M059J (cell line): ENCODE results near the gene ISG20. TPM values are rescaled to one million over a fixed set of nuclear protein-coding genes. Genes with fewer than 3 reads are reported as not detected.
A peak's percentile ranks its signal among the peaks of the same experiment; 100 is the strongest.

Experiments used
- DNase-seq: peaks from one replicate; pipeline ENCODE4 v3.0.0-alpha.2; 2012; ENCODE audit warnings: low read depth
- total RNA-seq: library from RNA; depleted of rRNA; stranded (reverse); fragments of >200 nt; shearing (Covaris generic); gene quantifications from 2 replicates; pipeline ENCODE4 v1.2.3, GENCODE V29; 2014

Gene ISG20
- total RNA-seq, 1 experiment from 2014 or later, result 30.5 TPM

- DNase-seq, result no peak
These were observed 14.6 kb downstream of the ISG20 start for GRCh38 chr15:88653200-88654064.

- no peak for DNase-seq
These were observed 15.8 kb downstream of the ISG20 start for GRCh38 chr15:88654430-88655102.

- no peak for DNase-seq
These were observed 16.3 kb downstream of the ISG20 start for GRCh38 chr15:88655103-88655553.

GRCh38 chr15:88655800-88656488 is 17.1 kb downstream of the ISG20 start:
- DNase-seq, result no peak

- DNase-seq, result no peak
These were observed 18.0 kb downstream of the ISG20 start for GRCh38 chr15:88656760-88657221.

GRCh38 chr15:88657326-88658069 is 18.7 kb downstream of the ISG20 start:
- DNase-seq, result peak; percentile 40

GRCh38 chr15:88658070-88658965 is 19.5 kb downstream of the ISG20 start:
- DNase-seq, result no peak

- peak; percentile 25 for DNase-seq
These were observed 20.4 kb downstream of the ISG20 start for GRCh38 chr15:88658972-88659931.

GRCh38 chr15:88661041-88661700 is 22.4 kb downstream of the ISG20 start:
- DNase-seq, result no peak

GRCh38 chr15:88661761-88662556 is 23.1 kb downstream of the ISG20 start:
- no peak for DNase-seq

- peak; percentile 43 for DNase-seq
These were observed 24.4 kb downstream of the ISG20 start for GRCh38 chr15:88663141-88663621.

- DNase-seq, result peak; percentile 21
These were observed 25.4 kb downstream of the ISG20 start for GRCh38 chr15:88664151-88664778.

GRCh38 chr15:88674661-88675060 is 35.8 kb downstream of the ISG20 start:
- no peak for DNase-seq

GRCh38 chr15:88678755-88679154 is 39.9 kb downstream of the ISG20 start:
- DNase-seq, result no peak

GRCh38 chr15:88680241-88681001 is 41.6 kb downstream of the ISG20 start:
- DNase-seq, result no peak

- DNase-seq, result no peak
These were observed 42.9 kb downstream of the ISG20 start for GRCh38 chr15:88681610-88682221.
